Activated CD4-positive, alpha-beta T cell treated with anti-CD3 and anti-CD28 coated beads for 48 hours (primary cell): ENCODE data around the gene CTDSP2.

Experiments used
- DNase-seq: peaks from one replicate; pipeline ENCODE4 v3.0.0-alpha.2; 2020

Gene CTDSP2

DNA sequence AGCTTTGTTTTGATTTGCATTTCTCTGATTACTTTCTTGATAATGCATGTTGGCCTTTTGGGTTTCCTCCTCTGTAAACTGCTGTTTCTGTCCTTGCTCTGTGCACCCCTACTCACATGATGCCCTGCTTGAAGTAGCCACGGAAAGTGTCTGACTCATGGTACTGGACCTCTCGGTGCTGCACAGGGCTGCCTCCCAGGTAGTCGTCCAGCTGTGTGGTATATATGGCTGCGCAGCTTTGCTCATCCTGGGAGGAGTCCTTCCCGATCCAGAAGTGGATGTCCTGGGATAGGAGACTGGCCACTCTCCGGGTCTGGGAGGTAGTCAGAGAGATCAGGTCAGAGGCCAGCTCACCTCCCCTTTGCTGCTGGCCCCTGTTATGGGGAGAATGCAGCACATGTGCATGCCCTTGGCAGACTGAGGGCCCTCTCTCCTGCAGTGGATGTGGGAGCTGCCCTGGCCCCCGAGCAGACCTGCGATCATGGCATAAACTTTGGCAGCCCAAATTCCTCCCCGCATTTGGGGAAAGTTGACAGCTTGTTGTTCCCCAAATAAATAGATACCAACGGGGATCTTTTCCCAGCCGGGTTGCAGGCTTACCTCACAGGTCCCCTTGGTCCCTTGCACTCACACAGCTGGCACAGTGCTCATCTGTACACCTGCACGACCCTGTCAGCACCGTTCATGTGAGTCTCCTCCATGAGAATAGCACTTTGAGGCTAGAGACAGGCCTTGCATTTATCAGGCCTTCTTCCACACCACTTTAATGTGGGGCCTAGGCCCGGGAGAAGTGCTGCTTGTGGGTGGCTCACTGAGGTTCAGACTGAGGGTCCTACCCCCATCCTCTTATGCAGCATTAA, 33.2 kb downstream of the CTDSP2 start:
- no peak for DNase-seq

DNA sequence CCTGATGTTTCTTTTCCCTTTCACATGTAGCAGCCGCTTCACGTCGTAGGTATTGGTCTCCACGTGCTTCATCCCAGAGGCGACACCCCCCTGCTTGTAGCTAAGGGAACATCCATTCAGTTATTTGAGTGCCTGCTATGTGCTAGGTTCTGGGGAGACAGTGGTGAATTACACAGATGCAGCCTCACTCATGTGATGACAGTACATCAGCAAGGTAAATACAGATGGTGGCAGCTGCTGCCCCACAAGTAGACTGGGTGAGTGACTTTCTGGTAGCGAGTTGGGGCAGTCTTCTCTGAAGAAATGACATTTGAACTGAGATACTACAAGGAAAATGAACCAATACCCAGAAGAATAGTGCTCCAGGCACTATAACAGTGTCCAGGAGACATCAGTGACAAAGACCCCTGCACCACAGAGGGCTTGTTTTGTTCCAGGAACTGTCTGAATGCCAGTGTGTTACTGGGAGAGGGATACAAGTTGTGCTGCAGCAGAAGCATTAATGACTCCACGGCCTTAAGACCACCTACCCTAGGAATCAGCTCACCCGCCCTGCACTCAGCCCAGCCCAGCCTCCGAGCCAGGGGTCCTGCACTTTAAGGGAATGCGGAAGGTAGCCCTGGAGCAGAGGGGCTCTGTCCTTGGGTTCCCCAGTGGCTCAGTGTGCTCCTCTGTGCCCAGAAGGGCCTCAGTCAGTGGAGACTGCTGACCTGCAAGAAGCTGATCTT, 35.3 kb downstream of the CTDSP2 start:
- no peak for DNase-seq

- no peak for DNase-seq
These were observed 36.1 kb downstream of the CTDSP2 start for GRCh38 chr12:57810450-57810849.

DNA sequence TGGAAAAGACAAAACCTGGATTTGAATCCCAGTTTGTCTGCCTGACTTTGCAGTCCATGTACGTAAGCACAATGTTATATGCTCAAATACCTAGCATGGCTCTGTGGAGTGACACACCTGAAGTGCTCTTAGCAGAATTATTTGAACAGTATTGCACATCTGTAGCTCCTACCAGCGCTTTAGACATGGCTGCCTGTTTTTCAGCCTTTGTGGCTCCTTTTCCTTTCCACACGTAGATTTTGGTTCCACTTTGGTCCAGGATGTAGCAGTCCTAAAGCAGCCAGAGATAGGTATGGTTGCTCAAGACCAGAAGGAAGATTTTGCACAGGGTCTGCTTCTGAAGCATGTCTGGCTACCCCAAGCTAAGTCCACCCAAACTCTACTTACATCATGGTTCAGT, 37.1 kb downstream of the CTDSP2 start:
- no peak for DNase-seq

DNA sequence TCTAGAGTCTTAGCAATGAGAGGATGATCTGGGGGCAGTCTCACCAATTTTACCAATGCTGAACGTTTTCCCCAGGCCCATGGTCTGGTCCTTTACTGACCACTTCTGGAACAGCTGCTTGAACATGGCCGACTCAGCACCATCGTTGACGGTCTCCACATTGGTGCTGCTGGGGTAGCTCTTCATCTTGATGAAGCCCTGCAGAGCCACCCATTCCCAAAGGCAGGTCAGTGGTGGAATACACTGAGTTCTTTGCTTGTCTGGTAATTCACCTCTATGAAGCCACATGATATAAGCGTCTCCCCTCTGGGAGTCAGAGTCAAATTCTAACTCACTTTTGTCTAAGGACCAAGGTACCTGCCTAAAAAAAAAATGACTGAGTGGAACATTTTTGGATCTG, 38.2 kb downstream of the CTDSP2 start:
- DNase-seq = no peak

DNA sequence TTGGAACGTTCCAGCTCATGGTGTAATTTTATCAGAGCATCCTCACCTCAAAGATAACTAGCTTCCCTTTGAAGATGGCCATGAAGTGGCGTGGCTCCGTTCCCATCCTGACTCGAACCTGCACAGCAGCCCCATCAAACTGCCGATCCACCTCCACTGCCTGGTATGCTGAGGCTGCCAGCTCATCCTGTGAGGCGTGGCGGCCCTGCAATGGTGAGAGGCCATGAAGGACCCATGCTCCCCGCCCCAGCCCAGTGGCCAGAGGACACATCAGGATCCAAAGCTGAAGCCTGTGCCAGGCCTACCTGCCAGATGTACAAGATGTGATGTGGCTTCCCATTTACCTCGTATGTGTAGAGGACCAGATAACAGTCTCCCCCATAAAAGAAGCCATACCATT, 39.2 kb downstream of the CTDSP2 start:
- no peak for DNase-seq

DNA sequence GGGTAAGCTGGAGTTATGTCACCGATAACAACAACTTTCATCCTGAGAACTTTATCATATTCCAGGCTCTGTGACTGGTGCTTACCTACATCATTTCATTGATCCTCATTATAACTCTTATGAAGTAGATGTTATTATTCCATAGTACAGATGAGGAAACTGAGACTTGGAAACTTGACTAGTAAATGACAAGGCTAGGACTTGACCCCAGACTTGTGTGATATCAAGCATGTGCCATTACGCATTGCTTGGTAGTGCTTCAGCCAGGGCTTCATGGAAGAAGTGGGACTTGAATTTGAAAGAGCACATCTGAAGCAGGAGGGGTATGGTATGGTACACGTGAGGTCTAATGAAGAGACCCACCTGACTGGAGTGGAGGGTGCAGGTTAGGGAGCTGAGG, 39.9 kb downstream of the CTDSP2 start:
- no peak for DNase-seq

- DNase-seq = peak; percentile 48
These were observed 43.1 kb downstream of the CTDSP2 start for GRCh38 chr12:57803319-57803893.

- no peak for DNase-seq
These were observed 43.9 kb downstream of the CTDSP2 start for GRCh38 chr12:57802607-57803006.

GRCh38 chr12:57800965-57801364, 45.6 kb downstream of the CTDSP2 start:
- no peak for DNase-seq

GRCh38 chr12:57797933-57798332, 48.6 kb downstream of the CTDSP2 start:
- DNase-seq = no peak

GRCh38 chr12:57796996-57797395, 49.5 kb downstream of the CTDSP2 start:
- no peak for DNase-seq

DNA sequence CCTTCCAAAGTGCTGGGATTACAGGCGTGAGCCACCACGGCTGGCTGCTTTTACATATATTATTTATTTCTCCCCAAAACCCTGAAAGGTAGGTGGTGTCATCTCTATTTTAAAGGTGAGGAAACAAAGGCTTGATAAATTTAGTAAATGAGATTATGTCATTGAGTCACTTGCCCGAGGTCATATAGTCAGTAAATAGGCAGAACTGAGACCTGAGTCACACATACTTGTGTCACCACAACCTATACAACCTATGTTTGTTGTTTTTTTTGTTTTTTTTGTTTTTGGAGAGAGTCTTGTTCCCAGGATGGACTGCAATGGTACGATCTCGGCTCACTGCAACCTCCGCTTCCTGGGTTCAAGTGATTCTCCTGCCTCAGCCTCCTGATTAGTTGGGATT, 51.2 kb downstream of the CTDSP2 start:
- no peak for DNase-seq

DNA sequence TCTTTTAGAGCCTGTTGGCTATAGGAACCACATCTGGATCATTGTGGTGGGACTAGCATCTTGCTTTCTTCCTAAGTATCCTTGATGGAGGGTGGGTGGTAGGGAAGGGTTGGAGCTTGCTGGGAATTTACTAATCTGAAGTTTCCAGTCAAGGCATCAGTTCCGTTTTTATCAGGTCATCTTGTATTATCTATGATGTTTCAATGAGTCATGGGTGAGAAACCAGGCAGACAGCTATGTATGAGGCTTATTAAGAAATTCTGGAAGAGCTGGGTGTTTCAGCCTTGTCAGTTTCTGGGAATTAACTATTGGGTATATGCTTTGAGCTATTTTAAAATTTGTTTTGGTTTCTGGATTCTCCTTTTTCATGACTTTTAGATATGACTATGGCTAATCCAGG, 52.6 kb downstream of the CTDSP2 start:
- no peak for DNase-seq

DNA sequence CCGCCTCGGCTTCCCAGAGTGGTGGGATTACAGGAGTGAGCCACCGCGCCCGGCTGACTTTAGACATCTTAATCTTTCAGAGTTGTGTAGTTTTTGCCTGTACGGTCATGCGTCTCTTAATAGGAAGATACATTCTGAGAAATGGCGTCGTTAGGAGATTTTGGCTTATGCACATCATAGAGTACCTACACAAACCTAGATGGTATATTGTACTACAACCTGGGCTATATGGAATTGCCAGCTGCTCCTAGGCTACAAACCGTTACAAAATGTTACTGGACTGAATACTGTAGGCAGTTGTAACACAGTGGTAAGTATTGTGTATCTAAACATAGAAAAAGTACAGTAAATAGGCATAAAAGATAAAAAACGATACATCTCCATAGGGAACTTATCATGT, 62.7 kb downstream of the CTDSP2 start:
- no peak for DNase-seq

DNA sequence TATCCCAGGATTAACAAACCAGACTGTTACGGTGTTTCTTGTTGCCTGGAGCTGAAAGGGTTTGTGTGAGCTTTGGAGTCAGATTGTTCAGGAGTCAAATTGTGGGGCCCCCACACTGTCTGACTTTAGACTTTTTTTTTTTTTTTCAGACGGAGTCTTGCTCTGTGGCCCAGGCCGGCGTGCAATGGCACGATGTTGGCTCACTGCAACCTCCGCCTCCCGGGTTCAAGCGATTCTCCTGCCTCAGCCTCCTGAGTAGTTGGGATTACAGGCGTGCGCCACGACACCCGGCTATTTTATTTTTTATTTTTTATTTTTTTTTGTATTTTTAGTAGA, 63.1 kb downstream of the CTDSP2 start:
- DNase-seq = no peak

- peak; percentile 98 for DNase-seq
These were observed 63.7 kb downstream of the CTDSP2 start, which contains the start of gene TSFM for GRCh38 chr12:57782608-57783465. TSS of gene TSFM (plus strand) at chr12:57782787. CDS start at chr12:57782802, 15 bp downstream.

- DNase-seq = no peak
These were observed 64.3 kb downstream of the CTDSP2 start for GRCh38 chr12:57782243-57782607.

GRCh38 chr12:57781801-57782200, 64.7 kb downstream of the CTDSP2 start:
- no peak for DNase-seq

GRCh38 chr12:57781244-57781643, 65.3 kb downstream of the CTDSP2 start:
- DNase-seq = no peak

GRCh38 chr12:57780284-57780897, 66.1 kb downstream of the CTDSP2 start:
- no peak for DNase-seq

DNA sequence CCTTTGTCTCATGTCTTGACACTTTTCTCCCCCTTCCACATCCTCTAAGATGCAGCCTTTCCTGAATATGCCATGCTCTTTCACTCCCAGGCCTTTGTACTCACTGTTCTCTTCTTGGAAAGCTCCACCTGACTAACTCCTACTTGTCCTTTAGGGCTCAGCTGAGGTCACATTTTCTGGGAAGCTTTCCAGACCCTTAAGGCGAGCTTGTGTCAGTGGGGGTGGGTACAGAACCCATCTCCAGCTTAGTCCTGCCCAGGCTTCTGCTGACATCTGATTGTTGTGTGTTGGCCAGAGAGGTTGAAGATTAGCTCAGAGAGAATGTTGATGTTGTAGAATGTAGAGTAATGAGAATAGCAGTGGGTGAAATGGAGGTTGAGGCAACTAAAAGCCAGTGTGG, 66.8 kb downstream of the CTDSP2 start:
- no peak for DNase-seq

GRCh38 chr12:57777911-57778310, 68.6 kb downstream of the CTDSP2 start:
- no peak for DNase-seq
